ENCODE results near the gene NTNG1. TPM values are rescaled to one million over a fixed set of nuclear protein-coding genes. Genes with fewer than 3 reads are reported as not detected.

NTNG1 gene
- total RNA-seq, 5 donors from 2014 or later (not counting 1 experiment from before 2014, with no cell fraction given), result 0.13 TPM; not detected in 4

DNA sequence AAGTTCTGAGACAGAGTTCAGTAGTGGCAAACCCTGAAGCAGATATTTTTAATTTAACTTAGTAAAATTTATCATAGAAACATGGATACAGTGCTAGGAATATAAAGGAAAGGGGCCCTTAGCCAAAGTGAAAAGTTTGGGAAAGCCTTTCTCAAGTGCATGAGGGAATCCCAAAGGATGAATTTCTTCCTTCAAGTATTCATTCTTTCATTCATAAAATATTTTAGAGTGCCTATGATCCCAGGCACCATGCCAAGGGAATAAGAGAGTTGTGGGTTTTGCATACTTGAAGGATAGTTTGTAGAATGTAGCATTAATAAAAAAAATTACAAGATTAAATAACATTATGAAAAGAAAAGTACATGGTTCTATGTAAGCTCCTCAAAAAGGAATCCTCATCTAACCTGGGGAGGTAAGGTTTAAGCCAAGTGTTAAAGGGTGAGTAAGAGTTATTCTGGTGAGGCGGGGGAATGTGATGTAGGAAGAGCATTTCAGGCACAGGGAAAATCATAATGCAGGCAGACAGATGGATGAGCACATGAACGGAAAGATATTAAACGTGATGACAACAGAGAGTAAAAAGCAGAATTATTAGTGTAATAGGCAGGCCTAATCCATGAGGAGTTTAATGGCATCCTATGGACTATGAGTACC is 40.4 kb upstream of the NTNG1 start:
- Mint-ChIP-seq H3K27me3 (peaks cover 7 to 10% of the 10 kb centered on the region in 2 donors), H3K9me3 (no peaks in the 10 kb centered on the region), H3K27ac (no peak overlapping the region), H3K4me1 (no peaks in the 10 kb centered on the region), H3K4me3 (no peak overlapping the region), H3K36me3 (no peaks in the 10 kb centered on the region)
- H3K27ac ChIP-seq (ENCODE audit: low read length), result no peak overlapping the region
- DNase-seq, result no peak
- H3K27me3 ChIP-seq (replicated peaks in 1 of 2; ENCODE audit: control insufficient read depth in 2 of 2, extremely low read depth in 1 of 2, insufficient read depth in 2 of 2, low read length in 1 of 2), result no peaks in the 10 kb centered on the region
- CTCF ChIA-PET, result no interaction called here
- H3K4me3 ChIP-seq (ENCODE audit: control insufficient read depth in 1 of 2, extremely low read depth in 1 of 2, low read length in 1 of 2), result no peak overlapping the region
- POLR2A ChIA-PET, result no interaction called here
- H3K4me1 ChIP-seq (ENCODE audit: control insufficient read depth in 1 of 2, extremely low read depth in 1 of 2, insufficient read depth in 2 of 2, low read length in 2 of 2), result no peaks in the 10 kb centered on the region
- ATAC-seq (replicated peaks in 1 of 4), result no peak
- H3K36me3 ChIP-seq (ENCODE audit: control insufficient read depth in 2 of 2, extremely low read depth in 1 of 2, insufficient read depth in 1 of 2, low read length in 1 of 2), result no peaks in the 10 kb centered on the region
- WGBS (ENCODE audit: insufficient coverage), result 96% methylated on average over 3 of the region's 3 CpGs
- H3K9me3 ChIP-seq, result no peaks in the 10 kb centered on the region

DNA sequence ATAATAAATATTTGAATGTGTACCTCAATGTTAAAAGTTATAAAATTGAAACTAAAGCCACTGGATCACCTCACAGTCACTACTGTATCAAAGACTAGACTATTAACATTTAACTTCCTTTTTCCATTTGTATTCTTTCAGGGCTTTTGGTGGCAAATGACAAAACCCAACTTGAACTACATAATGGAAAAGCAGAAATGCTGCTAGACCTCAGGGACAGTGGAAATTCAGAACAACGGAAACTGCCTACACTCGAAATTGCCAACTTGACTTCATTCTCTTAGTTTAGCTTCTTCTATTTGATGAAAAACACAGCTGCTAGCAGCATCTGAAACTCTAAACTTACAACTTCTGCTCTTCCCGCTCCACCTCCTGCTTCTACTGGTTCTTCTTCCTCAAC is 34.9 kb upstream of the NTNG1 start:
- CTCF ChIA-PET, result no interaction called here
- H3K4me3 Mint-ChIP-seq, result no peak overlapping the region
- no peaks in the 10 kb centered on the region for H3K4me1 ChIP-seq (ENCODE audit: control insufficient read depth in 1 of 2, extremely low read depth in 1 of 2, insufficient read depth in 2 of 2, low read length in 2 of 2)
- no peaks in the 10 kb centered on the region for H3K4me1 Mint-ChIP-seq
- H3K27ac Mint-ChIP-seq, result no peak overlapping the region
- H3K36me3 Mint-ChIP-seq, result no peaks in the 10 kb centered on the region
- no peak for ATAC-seq (replicated peaks in 1 of 4)
- no peaks in the 10 kb centered on the region for H3K9me3 ChIP-seq
- H3K4me3 ChIP-seq (ENCODE audit: control insufficient read depth in 1 of 2, extremely low read depth in 1 of 2, low read length in 1 of 2), result no peak overlapping the region
- no peak for DNase-seq
- WGBS (ENCODE audit: insufficient coverage), result 67% methylated on average over 3 of the region's 3 CpGs
- peaks cover 0 to 3% of the 10 kb centered on the region in 2 donors for H3K27me3 Mint-ChIP-seq
- no peaks in the 10 kb centered on the region for H3K36me3 ChIP-seq (ENCODE audit: control insufficient read depth in 2 of 2, extremely low read depth in 1 of 2, insufficient read depth in 1 of 2, low read length in 1 of 2)
- H3K9me3 Mint-ChIP-seq, result no peaks in the 10 kb centered on the region
- H3K27ac ChIP-seq (ENCODE audit: low read length), result no peak overlapping the region
- POLR2A ChIA-PET, result no interaction called here
- H3K27me3 ChIP-seq (replicated peaks in 1 of 2; ENCODE audit: control insufficient read depth in 2 of 2, extremely low read depth in 1 of 2, insufficient read depth in 2 of 2, low read length in 1 of 2), result no peaks in the 10 kb centered on the region

DNA sequence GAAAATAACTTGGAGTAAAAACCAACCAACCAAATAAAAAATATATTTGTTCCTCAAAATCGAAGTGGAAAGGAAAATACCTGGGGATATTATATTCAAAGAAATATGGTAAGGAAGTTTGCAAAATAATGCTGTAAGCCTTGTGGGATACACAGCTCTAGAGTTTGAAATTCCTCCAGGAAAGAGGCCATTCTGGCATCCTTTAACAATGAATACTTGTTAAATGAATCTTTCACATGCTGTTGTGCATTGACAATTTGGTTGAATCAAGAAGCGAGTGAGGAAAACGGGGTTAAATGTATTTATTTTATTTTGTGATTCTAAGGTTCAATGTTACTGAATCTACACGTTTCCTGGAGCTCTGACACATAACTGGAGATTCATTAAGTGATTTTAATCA is 30.5 kb upstream of the NTNG1 start:
- 60% methylated on average over 3 of the region's 4 CpGs for WGBS (ENCODE audit: insufficient coverage)
- Mint-ChIP-seq H3K4me3 (no peak overlapping the region), H3K27me3 (peaks cover 0 to 15% of the 10 kb centered on the region in 2 donors), H3K9me3 (no peaks in the 10 kb centered on the region), H3K4me1 (no peaks in the 10 kb centered on the region), H3K27ac (no peak overlapping the region), H3K36me3 (no peaks in the 10 kb centered on the region)
- Histone ChIP-seq H3K4me1 (ENCODE audit: control insufficient read depth in 1 of 2, extremely low read depth in 1 of 2, insufficient read depth in 2 of 2, low read length in 2 of 2) (no peaks in the 10 kb centered on the region), H3K27ac (ENCODE audit: low read length) (no peak overlapping the region), H3K9me3 (no peaks in the 10 kb centered on the region), H3K27me3 (replicated peaks in 1 of 2; ENCODE audit: control insufficient read depth in 2 of 2, extremely low read depth in 1 of 2, insufficient read depth in 2 of 2, low read length in 1 of 2) (no peaks in the 10 kb centered on the region), H3K36me3 (ENCODE audit: control insufficient read depth in 2 of 2, extremely low read depth in 1 of 2, insufficient read depth in 1 of 2, low read length in 1 of 2) (no peaks in the 10 kb centered on the region), H3K4me3 (ENCODE audit: control insufficient read depth in 1 of 2, extremely low read depth in 1 of 2, low read length in 1 of 2) (no peak overlapping the region)
- CTCF ChIA-PET, result no interaction called here
- ATAC-seq (replicated peaks in 1 of 4) (no peak), DNase-seq (no peak)
- POLR2A ChIA-PET, result no interaction called here

DNA sequence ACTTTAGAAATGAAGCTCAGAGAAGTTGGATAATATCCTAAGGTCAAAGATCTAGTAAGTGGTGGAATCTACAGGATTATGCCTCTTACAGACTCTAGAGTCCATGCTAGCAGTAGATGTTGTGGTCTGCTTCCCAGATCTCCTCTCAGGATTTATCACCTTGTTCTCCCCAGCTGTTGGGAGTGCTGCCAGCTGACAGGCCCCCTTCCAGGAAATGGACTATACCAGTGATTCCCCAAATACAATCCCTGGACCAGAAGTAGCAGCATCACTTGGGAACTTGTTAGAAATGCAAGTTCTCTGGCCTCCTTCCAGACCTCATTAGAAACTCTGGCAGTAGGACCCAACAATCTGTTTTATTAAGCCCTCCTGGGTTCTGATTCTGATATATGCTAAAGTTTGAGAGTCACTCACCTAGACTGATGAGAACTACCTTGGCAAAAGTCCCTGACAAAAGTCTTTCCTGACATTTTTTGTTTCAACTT is 24.5 kb upstream of the NTNG1 start:
- Mint-ChIP-seq H3K9me3 (no peaks in the 10 kb centered on the region), H3K4me1 (no peaks in the 10 kb centered on the region), H3K36me3 (no peaks in the 10 kb centered on the region), H3K27me3 (peaks cover 8 to 32% of the 10 kb centered on the region in 2 donors), H3K4me3 (no peak overlapping the region), H3K27ac (no peak overlapping the region)
- ChIA-PET POLR2A (no interaction called here), CTCF (no interaction called here)
- no peak for DNase-seq
- Histone ChIP-seq H3K4me1 (ENCODE audit: control insufficient read depth in 1 of 2, extremely low read depth in 1 of 2, insufficient read depth in 2 of 2, low read length in 2 of 2) (no peaks in the 10 kb centered on the region), H3K4me3 (ENCODE audit: control insufficient read depth in 1 of 2, extremely low read depth in 1 of 2, low read length in 1 of 2) (no peak overlapping the region), H3K36me3 (ENCODE audit: control insufficient read depth in 2 of 2, extremely low read depth in 1 of 2, insufficient read depth in 1 of 2, low read length in 1 of 2) (no peaks in the 10 kb centered on the region), H3K27ac (ENCODE audit: low read length) (no peak overlapping the region), H3K9me3 (no peaks in the 10 kb centered on the region), H3K27me3 (replicated peaks in 1 of 2; ENCODE audit: control insufficient read depth in 2 of 2, extremely low read depth in 1 of 2, insufficient read depth in 2 of 2, low read length in 1 of 2) (no peaks in the 10 kb centered on the region)
- ATAC-seq (replicated peaks in 1 of 4), result no peak

DNA sequence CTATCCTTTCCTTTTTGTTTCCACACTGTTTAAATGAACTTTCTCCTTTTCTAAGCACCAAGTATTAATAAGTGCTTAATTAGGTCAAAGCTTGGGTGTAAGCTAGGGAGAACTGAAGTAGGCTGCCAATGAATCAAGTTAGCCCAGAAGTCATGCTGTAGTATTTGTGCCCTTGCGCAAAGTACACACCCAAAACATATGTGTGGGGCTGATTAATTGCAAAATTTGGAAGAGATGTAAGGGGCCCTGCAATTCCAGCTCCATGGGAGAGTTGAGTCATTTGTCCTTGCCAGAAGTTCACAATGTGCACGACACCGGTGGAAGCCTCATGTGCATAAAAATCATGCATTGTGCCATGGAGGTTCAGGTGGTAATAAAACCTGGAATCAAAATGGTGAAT is 18.6 kb upstream of the NTNG1 start:
- no peak overlapping the region for H3K4me3 Mint-ChIP-seq
- no peaks in the 10 kb centered on the region for H3K9me3 Mint-ChIP-seq
- WGBS (ENCODE audit: insufficient coverage), result 94% methylated on average over 3 of the region's 3 CpGs
- H3K36me3 ChIP-seq (ENCODE audit: control insufficient read depth in 2 of 2, extremely low read depth in 1 of 2, insufficient read depth in 1 of 2, low read length in 1 of 2), result no peaks in the 10 kb centered on the region
- no peak overlapping the region for H3K27ac Mint-ChIP-seq
- no peak for ATAC-seq (replicated peaks in 1 of 4)
- no peaks in the 10 kb centered on the region for H3K36me3 Mint-ChIP-seq
- POLR2A ChIA-PET, result no interaction called here
- H3K27me3 Mint-ChIP-seq, result peaks cover 5 to 20% of the 10 kb centered on the region in 2 donors
- no peaks in the 10 kb centered on the region for H3K27me3 ChIP-seq (replicated peaks in 1 of 2; ENCODE audit: control insufficient read depth in 2 of 2, extremely low read depth in 1 of 2, insufficient read depth in 2 of 2, low read length in 1 of 2)
- no peak overlapping the region for H3K27ac ChIP-seq (ENCODE audit: low read length)
- DNase-seq, result no peak
- H3K4me3 ChIP-seq (ENCODE audit: control insufficient read depth in 1 of 2, extremely low read depth in 1 of 2, low read length in 1 of 2), result no peak overlapping the region
- H3K4me1 ChIP-seq (ENCODE audit: control insufficient read depth in 1 of 2, extremely low read depth in 1 of 2, insufficient read depth in 2 of 2, low read length in 2 of 2), result no peaks in the 10 kb centered on the region
- no peaks in the 10 kb centered on the region for H3K4me1 Mint-ChIP-seq
- CTCF ChIA-PET, result no interaction called here
- H3K9me3 ChIP-seq, result no peaks in the 10 kb centered on the region

DNA sequence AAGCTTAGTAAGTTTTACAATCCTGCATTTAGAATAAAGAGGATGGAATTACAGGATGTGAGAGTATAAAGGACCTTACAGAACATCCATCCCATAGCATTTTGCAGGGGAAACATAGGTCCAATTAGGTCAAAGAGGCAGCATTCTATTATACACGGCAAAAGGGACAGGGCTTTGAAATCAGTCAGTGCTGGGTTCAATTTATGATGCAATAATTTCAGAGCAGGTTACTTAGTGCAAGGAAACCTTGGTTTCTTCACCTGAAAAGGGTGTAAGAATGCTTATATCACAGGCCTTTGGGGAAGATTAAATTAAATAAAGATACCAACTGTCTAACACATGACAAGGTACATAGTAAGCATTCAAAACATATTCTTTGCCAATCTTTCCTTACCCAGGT is 17.1 kb upstream of the NTNG1 start:
- POLR2A ChIA-PET, result no interaction called here
- DNase-seq (no peak), ATAC-seq (replicated peaks in 1 of 4) (no peak)
- no peak overlapping the region for H3K4me3 Mint-ChIP-seq
- no peaks in the 10 kb centered on the region for H3K4me1 Mint-ChIP-seq
- H3K27ac ChIP-seq (ENCODE audit: low read length), result no peak overlapping the region
- WGBS (ENCODE audit: insufficient coverage), result 75% methylated on average over 1 of the region's 1 CpG
- H3K36me3 ChIP-seq (ENCODE audit: control insufficient read depth in 2 of 2, extremely low read depth in 1 of 2, insufficient read depth in 1 of 2, low read length in 1 of 2), result no peaks in the 10 kb centered on the region
- H3K4me3 ChIP-seq (ENCODE audit: control insufficient read depth in 1 of 2, extremely low read depth in 1 of 2, low read length in 1 of 2), result no peak overlapping the region
- no peaks in the 10 kb centered on the region for H3K9me3 ChIP-seq
- no peaks in the 10 kb centered on the region for H3K4me1 ChIP-seq (ENCODE audit: control insufficient read depth in 1 of 2, extremely low read depth in 1 of 2, insufficient read depth in 2 of 2, low read length in 2 of 2)
- peaks cover 0 to 3% of the 10 kb centered on the region in 2 experiments for H3K27me3 ChIP-seq (replicated peaks in 1 of 2; ENCODE audit: control insufficient read depth in 2 of 2, extremely low read depth in 1 of 2, insufficient read depth in 2 of 2, low read length in 1 of 2)
- H3K27ac Mint-ChIP-seq, result no peak overlapping the region
- CTCF ChIA-PET, result no interaction called here
- H3K9me3 Mint-ChIP-seq, result no peaks in the 10 kb centered on the region
- no peaks in the 10 kb centered on the region for H3K36me3 Mint-ChIP-seq
- peaks cover 9 to 10% of the 10 kb centered on the region in 2 donors for H3K27me3 Mint-ChIP-seq

DNA sequence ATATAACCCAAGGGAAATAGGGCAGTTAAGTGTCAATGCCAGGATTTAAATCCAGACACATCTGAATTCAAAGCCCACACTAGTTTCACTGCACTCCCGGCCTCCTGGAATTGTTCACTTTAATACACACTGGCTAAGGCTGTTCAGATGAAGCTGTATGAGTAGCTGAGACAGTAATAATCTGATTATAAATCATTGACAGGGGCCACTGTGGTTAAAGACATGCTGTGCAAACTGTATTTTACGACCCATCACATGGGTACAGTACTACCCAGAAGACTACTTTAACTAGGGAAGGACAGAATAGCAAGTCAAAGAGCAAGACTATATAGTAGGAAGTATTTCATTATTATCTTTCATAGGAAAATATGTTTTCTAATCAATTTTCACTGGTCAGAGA is 16.1 kb upstream of the NTNG1 start:
- CTCF ChIA-PET, result no interaction called here
- Histone ChIP-seq H3K36me3 (ENCODE audit: control insufficient read depth in 2 of 2, extremely low read depth in 1 of 2, insufficient read depth in 1 of 2, low read length in 1 of 2) (no peaks in the 10 kb centered on the region), H3K27ac (ENCODE audit: low read length) (no peak overlapping the region), H3K9me3 (no peaks in the 10 kb centered on the region), H3K27me3 (replicated peaks in 1 of 2; ENCODE audit: control insufficient read depth in 2 of 2, extremely low read depth in 1 of 2, insufficient read depth in 2 of 2, low read length in 1 of 2) (peaks cover 0 to 3% of the 10 kb centered on the region in 2 experiments), H3K4me1 (ENCODE audit: control insufficient read depth in 1 of 2, extremely low read depth in 1 of 2, insufficient read depth in 2 of 2, low read length in 2 of 2) (no peaks in the 10 kb centered on the region), H3K4me3 (ENCODE audit: control insufficient read depth in 1 of 2, extremely low read depth in 1 of 2, low read length in 1 of 2) (no peak overlapping the region)
- Mint-ChIP-seq H3K36me3 (no peaks in the 10 kb centered on the region), H3K4me3 (no peak overlapping the region), H3K4me1 (no peaks in the 10 kb centered on the region), H3K27ac (no peak overlapping the region), H3K27me3 (peaks cover 9% of the 10 kb centered on the region in 2 donors), H3K9me3 (no peaks in the 10 kb centered on the region)
- no peak for ATAC-seq (replicated peaks in 1 of 4)
- POLR2A ChIA-PET, result no interaction called here
- DNase-seq, result no peak
- no CpG with 5 or more reads among the region's 2 CpGs for WGBS (ENCODE audit: insufficient coverage)
